Mesenchymal stem cell (in vitro differentiated cells and primary cell): ENCODE results near the gene RGL2.

Source experiments
- DNase-seq: peaks from one replicate; pipeline ENCODE4 v3.0.0-alpha.2; 2013
- H2AFZ ChIP-seq: one replicate; pipeline ENCODE4 v1.6.1; 2013; ENCODE audit warnings: low read depth, mild to moderate bottlenecking, control low read depth, inconsistent platforms, low read length, moderate library complexity
- H2AK5ac ChIP-seq: 2 replicates; pipeline ENCODE4 v1.6.1; 2013; ENCODE audit warnings: low read length, moderate library complexity, mild to moderate bottlenecking, inconsistent platforms; ENCODE audit not compliant: severe bottlenecking
- H2BK120ac ChIP-seq: one replicate; pipeline ENCODE4 v1.6.1; 2013; ENCODE audit warnings: low read depth, mild to moderate bottlenecking, inconsistent platforms, low read length, moderate library complexity
- H2BK12ac ChIP-seq, 2 experiments: one replicate each; pipeline ENCODE4 v1.6.1; 2013; ENCODE audit warnings: inconsistent platforms in 2 of 2, low read length in 2 of 2, mild to moderate bottlenecking in 2 of 2, moderate library complexity in 2 of 2, control low read depth in 1 of 2
- H2BK15ac ChIP-seq: one replicate; pipeline ENCODE4 v1.6.1; 2013; ENCODE audit warnings: mild to moderate bottlenecking, low read depth, inconsistent platforms; ENCODE audit not compliant: poor library complexity, severe bottlenecking
- H2BK5ac ChIP-seq: 2 replicates; pipeline ENCODE4 v1.6.1; 2013; ENCODE audit warnings: low read depth, mild to moderate bottlenecking, low read length, control low read depth, inconsistent platforms; ENCODE audit not compliant: poor library complexity, severe bottlenecking
- H3K14ac ChIP-seq, 2 experiments: one replicate each; pipeline ENCODE4 v1.6.1; 2013; ENCODE audit warnings: inconsistent platforms in 2 of 2, low read length in 2 of 2, control low read depth in 1 of 2, mild to moderate bottlenecking in 1 of 2, moderate library complexity in 1 of 2
- H3K18ac ChIP-seq, 2 experiments: one replicate each; pipeline ENCODE4 v1.6.1; 2013; ENCODE audit warnings: inconsistent platforms in 2 of 2, low read length in 2 of 2, control low read depth in 1 of 2, low read depth in 1 of 2, mild to moderate bottlenecking in 1 of 2
- H3K23ac ChIP-seq, 2 experiments: one replicate each; pipeline ENCODE4 v1.6.1; 2013; ENCODE audit warnings: inconsistent platforms in 2 of 2, low read length in 2 of 2, mild to moderate bottlenecking in 2 of 2, moderate library complexity in 2 of 2, control low read depth in 1 of 2
- H3K27ac ChIP-seq: 2 replicates; pipeline ENCODE4 v1.5.1; 2013; ENCODE audit warnings: mild to moderate bottlenecking, moderate library complexity, low read length, control low read depth, inconsistent platforms; ENCODE audit not compliant: poor library complexity, severe bottlenecking
- H3K27me3 ChIP-seq, 2 experiments: 2 replicates each; pipeline versions ENCODE4 v1.6.1 to v1.7.0; 2013; ENCODE audit warnings: low read length in 2 of 2, mild to moderate bottlenecking in 2 of 2, moderate library complexity in 2 of 2, control low read depth in 1 of 2, inconsistent platforms in 1 of 2; ENCODE audit not compliant: control insufficient read depth in 1 of 2, insufficient read depth in 1 of 2
- H3K36me3 ChIP-seq, 2 experiments: 2 replicates each; pipeline versions ENCODE4 v1.6.1 to v1.7.0; 2013; ENCODE audit warnings: low read length in 2 of 2, control low read depth in 1 of 2, inconsistent platforms in 1 of 2, low read depth in 1 of 2, mild to moderate bottlenecking in 1 of 2; ENCODE audit not compliant: insufficient read depth in 2 of 2, control insufficient read depth in 1 of 2
- H3K4ac ChIP-seq, 2 experiments: one replicate each; pipeline ENCODE4 v1.6.1; 2013; ENCODE audit warnings: inconsistent platforms in 2 of 2, low read length in 2 of 2, mild to moderate bottlenecking in 2 of 2, moderate library complexity in 2 of 2, control low read depth in 1 of 2, low read depth in 1 of 2
- H3K4me1 ChIP-seq: 2 replicates; pipeline ENCODE4 v1.6.1; 2013; ENCODE audit warnings: low read depth, low read length, control low read depth; ENCODE audit not compliant: control insufficient read depth, insufficient read depth
- H3K4me2 ChIP-seq: 2 replicates; pipeline ENCODE4 v1.6.1; 2013; ENCODE audit warnings: low read length, mild to moderate bottlenecking, inconsistent platforms; ENCODE audit not compliant: poor library complexity, severe bottlenecking
- H3K4me3 ChIP-seq, 2 experiments: 2 replicates each; pipeline versions ENCODE4 v1.5.1 to v1.7.0; 2013; ENCODE audit warnings: low read length in 2 of 2, mild to moderate bottlenecking in 2 of 2, control low read depth in 1 of 2, low read depth in 1 of 2; ENCODE audit not compliant: insufficient read depth in 1 of 2
- H3K79me1 ChIP-seq: replicated peaks from 2 replicates; pipeline ENCODE4 v1.6.1; 2013; ENCODE audit warnings: mild to moderate bottlenecking, control low read depth, low read length, inconsistent platforms; ENCODE audit not compliant: poor library complexity, severe bottlenecking
- H3K9ac ChIP-seq: 2 replicates; pipeline ENCODE4 v1.7.0; 2013; ENCODE audit warnings: mild to moderate bottlenecking, low read length, moderate library complexity
- H3K9me3 ChIP-seq: 2 replicates; pipeline ENCODE4 v1.7.0; 2013; ENCODE audit warnings: mild to moderate bottlenecking, low read length; ENCODE audit not compliant: control insufficient read depth
- H4K8ac ChIP-seq: one replicate; pipeline ENCODE4 v1.6.1; 2013; ENCODE audit warnings: inconsistent platforms, mild to moderate bottlenecking, low read length, moderate library complexity
- H4K91ac ChIP-seq: one replicate; pipeline ENCODE4 v1.6.1; 2013; ENCODE audit warnings: mild to moderate bottlenecking, low read length, inconsistent platforms
- WGBS: methylation state at CpG from one replicate; pipeline ENCODE4 v1.1.7; 2013; ENCODE audit warnings: mixed read lengths; 5-methylcytosine and 5-hydroxymethylcytosine counted together

RGL2 gene

DNA sequence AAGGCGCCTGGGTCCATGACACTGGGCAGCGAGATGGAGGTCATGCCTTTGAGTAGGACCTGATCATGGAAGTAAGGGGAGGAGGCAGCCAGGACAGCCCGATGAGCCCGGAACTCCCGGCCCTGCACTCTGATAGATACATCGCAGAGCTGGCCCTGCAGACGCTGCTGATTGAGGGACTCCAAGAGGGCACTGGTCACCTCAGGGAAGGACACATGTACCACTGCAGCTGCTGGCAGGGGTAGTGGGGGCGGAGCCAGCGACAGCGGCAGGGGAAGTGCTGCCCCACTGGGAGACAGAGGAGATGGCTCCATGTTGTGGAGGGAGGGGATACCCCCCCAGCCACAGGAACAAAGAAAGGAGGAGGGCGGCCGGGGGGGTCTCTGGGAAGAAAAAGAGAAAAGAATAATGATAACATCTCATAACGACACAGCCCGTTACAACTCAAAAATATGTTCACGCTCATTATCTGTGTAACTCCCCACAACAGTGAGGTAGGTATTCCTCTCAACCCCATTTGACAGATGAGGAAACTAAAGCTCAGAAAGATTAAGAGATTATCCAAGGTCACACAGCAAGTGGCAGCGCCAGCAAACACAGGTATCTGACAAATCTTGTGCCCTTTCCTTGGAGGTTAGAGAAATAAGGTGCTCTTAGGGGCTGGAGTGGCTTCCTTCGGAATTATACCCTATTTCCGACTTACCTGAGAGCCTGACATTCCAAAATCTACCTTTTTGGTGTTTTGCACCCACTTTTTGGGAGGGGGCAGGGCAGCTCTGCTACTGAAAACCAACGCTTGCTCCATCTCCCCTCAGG lies 18.1 kb upstream of the RGL2 start:
- H2BK15ac ChIP-seq: no peak overlapping the region
- no peak overlapping the region for H2AK5ac ChIP-seq
- H3K23ac ChIP-seq: no peak overlapping the region
- H3K18ac ChIP-seq: no peak overlapping the region
- peak overlapping the region in 1 of 2 experiments; percentile 13 for H3K4ac ChIP-seq
- no peaks in the 10 kb centered on the region for H3K27me3 ChIP-seq
- no peak overlapping the region for H2AFZ ChIP-seq
- peaks cover 38 to 44% of the 10 kb centered on the region in 2 experiments for H3K36me3 ChIP-seq
- H3K4me2 ChIP-seq: peak overlapping the region; percentile 59
- peak overlapping the region; percentile 35 for H3K9ac ChIP-seq
- DNase-seq: no peak
- H3K4me1 ChIP-seq: peaks cover 50% of the 10 kb centered on the region
- no peaks in the 10 kb centered on the region for H3K9me3 ChIP-seq
- H4K8ac ChIP-seq: peak overlapping the region; percentile 19
- no peak overlapping the region for H2BK120ac ChIP-seq
- H2BK5ac ChIP-seq: no peak overlapping the region
- H3K27ac ChIP-seq: no peak overlapping the region
- no peak overlapping the region for H4K91ac ChIP-seq
- peaks cover 23% of the 10 kb centered on the region for H3K79me1 ChIP-seq
- 88% methylated on average over 17 of the region's 19 CpGs for WGBS
- H3K4me3 ChIP-seq: peak overlapping the region; percentile 38 to 71
- H3K14ac ChIP-seq: no peak overlapping the region
- H2BK12ac ChIP-seq: no peak overlapping the region

DNA sequence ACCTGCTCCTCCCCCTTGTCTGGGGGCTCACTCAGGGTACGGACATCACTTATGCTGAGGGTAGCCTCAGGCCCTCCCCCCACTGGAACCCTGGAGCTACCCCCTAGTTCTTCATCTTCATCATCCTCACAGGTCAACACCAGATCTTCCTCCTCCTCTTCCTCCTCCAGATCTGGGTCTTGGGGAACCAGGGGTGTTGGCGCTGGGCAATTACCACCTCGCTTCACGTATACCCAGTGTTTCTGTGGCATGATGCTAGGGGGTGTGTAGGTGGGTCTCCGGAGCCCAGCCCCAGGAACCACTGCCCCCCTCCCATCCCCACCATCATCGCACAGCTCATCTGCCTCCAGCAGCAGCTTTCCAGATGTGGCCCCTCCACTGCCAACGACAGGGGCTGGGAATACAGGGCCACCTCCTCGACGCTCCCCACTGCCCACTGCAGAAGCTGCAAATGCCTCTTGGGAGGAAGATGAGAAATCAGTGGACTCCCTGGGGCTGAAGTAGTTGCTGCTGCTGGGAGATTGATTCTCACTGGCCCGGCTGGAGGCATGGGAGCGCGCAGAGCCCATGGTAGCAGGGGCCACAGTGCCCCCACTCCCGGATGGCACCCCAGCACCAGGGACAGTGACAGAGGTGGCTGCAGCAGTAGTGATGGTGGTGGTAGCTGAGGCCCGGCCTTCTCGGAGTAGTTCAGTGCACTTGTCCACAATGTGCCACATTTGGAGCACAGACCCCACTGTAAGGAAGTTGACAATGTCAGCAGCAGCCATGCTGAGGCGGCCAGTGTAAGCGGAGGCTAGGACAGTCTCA lies 17.3 kb upstream of the RGL2 start:
- no peak overlapping the region for H2BK120ac ChIP-seq
- H3K18ac ChIP-seq: no peak overlapping the region
- H2BK15ac ChIP-seq: no peak overlapping the region
- no peak overlapping the region for H3K23ac ChIP-seq
- H3K9ac ChIP-seq: no peak overlapping the region
- H3K36me3 ChIP-seq: peaks cover 39 to 44% of the 10 kb centered on the region in 2 experiments
- no peak overlapping the region for H3K14ac ChIP-seq
- no peak overlapping the region for H3K4ac ChIP-seq
- no peak overlapping the region for H2BK5ac ChIP-seq
- no peak overlapping the region for H3K4me3 ChIP-seq
- H3K27me3 ChIP-seq: no peaks in the 10 kb centered on the region
- H4K91ac ChIP-seq: no peak overlapping the region
- H3K9me3 ChIP-seq: no peaks in the 10 kb centered on the region
- H2BK12ac ChIP-seq: no peak overlapping the region
- no peak overlapping the region for H3K27ac ChIP-seq
- no peak overlapping the region for H3K4me2 ChIP-seq
- peaks cover 42% of the 10 kb centered on the region for H3K4me1 ChIP-seq
- DNase-seq: no peak
- H3K79me1 ChIP-seq: peaks cover 23% of the 10 kb centered on the region
- H2AK5ac ChIP-seq: no peak overlapping the region
- WGBS: 95% methylated on average over 13 of the region's 17 CpGs
- peak overlapping the region; percentile 19 for H4K8ac ChIP-seq
- no peak overlapping the region for H2AFZ ChIP-seq

DNA sequence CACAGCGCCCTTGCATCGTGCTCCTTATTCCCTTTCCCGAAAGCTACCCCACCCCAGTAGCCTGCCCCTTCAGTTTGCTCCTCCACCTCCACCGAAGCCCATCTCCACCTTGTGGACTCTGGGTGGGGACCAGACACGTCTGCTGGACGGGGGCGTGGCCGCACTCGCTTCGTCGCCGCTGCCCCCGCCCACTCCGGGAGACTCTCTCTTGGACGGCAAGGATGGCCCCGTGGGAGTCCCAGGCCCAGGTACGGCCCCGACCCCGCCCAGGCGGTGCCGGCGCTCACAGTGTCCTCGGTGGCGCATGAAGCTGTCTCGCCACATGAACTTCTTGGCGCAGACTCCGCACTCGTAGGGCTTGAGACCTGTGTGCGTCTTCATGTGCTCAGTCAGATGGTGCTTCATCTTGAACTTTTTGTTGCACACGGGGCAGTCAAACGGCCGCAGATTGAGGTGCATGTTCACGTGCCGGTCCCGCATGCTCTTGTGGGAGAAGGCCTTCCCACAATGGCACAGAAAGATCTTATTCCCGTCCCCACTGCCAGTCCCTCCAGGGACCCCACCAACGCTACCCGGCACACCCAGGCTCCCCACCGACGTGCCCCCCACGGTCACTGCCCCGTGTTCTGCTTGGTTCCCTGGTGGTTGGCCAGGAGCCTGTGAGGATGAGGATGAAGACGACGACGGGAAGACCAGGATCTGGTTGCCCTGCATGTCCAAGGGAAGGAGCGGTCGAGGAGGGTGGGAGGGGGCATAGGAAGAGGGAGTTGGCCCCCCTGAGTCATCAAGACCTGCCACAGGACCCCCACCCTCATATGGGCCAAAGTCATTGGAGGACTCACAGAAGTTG lies 16.4 kb upstream of the RGL2 start:
- Histone ChIP-seq H3K9ac (peak overlapping the region; percentile 100), H3K27ac (no peak overlapping the region), H4K91ac (peak overlapping the region; percentile 87), H3K23ac (peak overlapping the region in 1 of 2 experiments; percentile 16), H2BK15ac (peak overlapping the region; percentile 56), H3K9me3 (no peaks in the 10 kb centered on the region), H3K4me2 (peak overlapping the region; percentile 26), H2BK120ac (peak overlapping the region; percentile 50), H3K4me3 (peak overlapping the region in 1 of 2 experiments; percentile 100), H2AK5ac (peak overlapping the region; percentile 7), H2AFZ (no peak overlapping the region), H3K79me1 (peaks cover 23% of the 10 kb centered on the region), H3K4ac (peak overlapping the region in 1 of 2 experiments; percentile 8), H2BK12ac (peak overlapping the region in 1 of 2 experiments; percentile 8), H3K18ac (peak overlapping the region in 1 of 2 experiments; percentile 42), H3K27me3 (no peaks in the 10 kb centered on the region), H2BK5ac (no peak overlapping the region), H3K14ac (no peak overlapping the region), H3K36me3 (peaks cover 38 to 39% of the 10 kb centered on the region in 2 experiments), H4K8ac (peak overlapping the region; percentile 56), H3K4me1 (peaks cover 33% of the 10 kb centered on the region)
- WGBS: 61% methylated on average over 47 of the region's 47 CpGs
- no peak for DNase-seq
